GM12874 (cell line): ENCODE results near the gene LRP1-AS.

ENCODE experiments used
- TF ChIP-seq, protein P1 (sequence below): IDR thresholded peaks from 2 replicates; pipeline ENCODE4 v1.5.1; 2011; ENCODE audit warnings: low read depth, mild to moderate bottlenecking, control low read depth, low read length, moderate library complexity; ENCODE audit not compliant: insufficient read depth

The LRP1-AS gene

GRCh38 chr12:57096748-57097553 is 50.5 kb downstream of the LRP1-AS start:
- TF ChIP-seq, protein P1, sequence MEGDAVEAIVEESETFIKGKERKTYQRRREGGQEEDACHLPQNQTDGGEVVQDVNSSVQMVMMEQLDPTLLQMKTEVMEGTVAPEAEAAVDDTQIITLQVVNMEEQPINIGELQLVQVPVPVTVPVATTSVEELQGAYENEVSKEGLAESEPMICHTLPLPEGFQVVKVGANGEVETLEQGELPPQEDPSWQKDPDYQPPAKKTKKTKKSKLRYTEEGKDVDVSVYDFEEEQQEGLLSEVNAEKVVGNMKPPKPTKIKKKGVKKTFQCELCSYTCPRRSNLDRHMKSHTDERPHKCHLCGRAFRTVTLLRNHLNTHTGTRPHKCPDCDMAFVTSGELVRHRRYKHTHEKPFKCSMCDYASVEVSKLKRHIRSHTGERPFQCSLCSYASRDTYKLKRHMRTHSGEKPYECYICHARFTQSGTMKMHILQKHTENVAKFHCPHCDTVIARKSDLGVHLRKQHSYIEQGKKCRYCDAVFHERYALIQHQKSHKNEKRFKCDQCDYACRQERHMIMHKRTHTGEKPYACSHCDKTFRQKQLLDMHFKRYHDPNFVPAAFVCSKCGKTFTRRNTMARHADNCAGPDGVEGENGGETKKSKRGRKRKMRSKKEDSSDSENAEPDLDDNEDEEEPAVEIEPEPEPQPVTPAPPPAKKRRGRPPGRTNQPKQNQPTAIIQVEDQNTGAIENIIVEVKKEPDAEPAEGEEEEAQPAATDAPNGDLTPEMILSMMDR, result no peak

DNA sequence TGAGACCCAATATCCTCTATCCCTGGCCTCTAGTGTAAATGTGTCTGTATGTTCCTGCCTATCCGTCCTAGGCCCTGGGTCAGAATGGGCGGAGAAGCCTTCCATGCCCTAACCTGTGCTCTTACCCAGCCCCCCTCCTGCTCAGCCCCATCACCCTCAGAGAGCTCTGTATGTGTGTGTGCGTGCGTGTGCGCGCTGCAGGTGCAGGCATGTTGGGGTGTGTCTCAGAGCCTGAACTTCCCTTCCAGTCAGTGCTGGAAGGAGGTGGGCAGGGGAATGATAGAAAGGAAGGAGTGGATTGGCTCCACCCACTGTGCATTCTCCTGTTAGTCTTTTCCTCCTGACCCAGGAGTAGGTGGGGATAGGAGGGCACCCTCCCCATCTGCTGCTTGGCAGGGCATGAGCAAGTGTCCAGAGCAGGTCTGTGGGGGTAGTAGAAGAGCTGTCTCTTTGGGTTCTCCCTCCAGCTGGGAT is 51.3 kb downstream of the LRP1-AS start:
- TF ChIP-seq, protein P1, result no peak

GRCh38 chr12:57095440-57095839 is 52.0 kb downstream of the LRP1-AS start:
- TF ChIP-seq, protein P1, result no peak
